Activated T-cell treated with anti-CD3 and anti-CD28 coated beads, Interleukin-2, amount 50 U/mL, for 72 hours (primary cell): ENCODE results near the gene INS. TPM values are rescaled to one million over a fixed set of nuclear protein-coding genes. Genes with fewer than 3 reads are reported as not detected.

Source experiments
- ATAC-seq, 2 donors: fragments of 150-1000 bp; cut with Tn5 transposase; replicated peaks in 1 of 2; 2 replicates each; pipeline ENCODE4 v1.10.0; 2021; ENCODE audit warnings: moderate library complexity in 2 of 2, mild to moderate bottlenecking in 1 of 2
- DNase-seq, 2 donors: peaks; one replicate each; pipeline ENCODE4 v3.0.0; 2021 to 2022; ENCODE audit warnings: mixed read lengths in 1 of 2
- H3K27ac Mint-ChIP-seq: one replicate; pipeline ENCODE4 v1.8.0; 2022; ENCODE audit warnings: mild to moderate bottlenecking, moderate library complexity, mixed read lengths
- H3K27me3 Mint-ChIP-seq: one replicate; pipeline ENCODE4 v1.8.0; 2022; ENCODE audit warnings: low read depth, mixed read lengths
- H3K36me3 Mint-ChIP-seq, 2 donors: one replicate each; pipeline ENCODE4 v1.8.0; 2022; ENCODE audit warnings: mixed read lengths in 2 of 2, mild to moderate bottlenecking in 1 of 2; ENCODE audit not compliant: insufficient read depth in 2 of 2
- H3K4me1 Mint-ChIP-seq: one replicate; pipeline ENCODE4 v1.8.0; 2022; ENCODE audit warnings: low read depth, mixed read lengths
- H3K4me3 Mint-ChIP-seq, 2 donors: one replicate each; pipeline ENCODE4 v1.8.0; 2022; ENCODE audit warnings: mild to moderate bottlenecking in 2 of 2, mixed read lengths in 2 of 2, moderate library complexity in 2 of 2
- H3K9me3 Mint-ChIP-seq, 2 donors: one replicate each; pipeline ENCODE4 v1.8.0; 2022; ENCODE audit warnings: mixed read lengths in 2 of 2
- total RNA-seq, 2 donors: library from RNA; stranded (reverse); gene quantifications; one replicate each; pipeline ENCODE4 v1.2.3, GENCODE V29; 2022

The INS gene
- total RNA-seq, 2 donors from 2014 or later, result not detected

GRCh38 chr11:2202900-2203439, 42.0 kb upstream of the INS start:
- Mint-ChIP-seq H3K27ac (no peak overlapping the region), H3K4me3 (no peak overlapping the region), H3K4me1 (no peaks in the 10 kb centered on the region), H3K27me3 (no peaks in the 10 kb centered on the region), H3K36me3 (no peaks in the 10 kb centered on the region), H3K9me3 (peaks cover 1 to 2% of the 10 kb centered on the region in 2 donors)
- no peak for ATAC-seq
- DNase-seq, result no peak

GRCh38 chr11:2202071-2202899, 41.3 kb upstream of the INS start:
- Mint-ChIP-seq H3K27me3 (peaks cover under 1% of the 10 kb centered on the region), H3K4me3 (no peak overlapping the region), H3K27ac (no peak overlapping the region), H3K36me3 (no peaks in the 10 kb centered on the region), H3K9me3 (peaks cover 1 to 2% of the 10 kb centered on the region in 2 donors), H3K4me1 (no peaks in the 10 kb centered on the region)
- no peak for ATAC-seq
- no peak for DNase-seq

GRCh38 chr11:2201542-2201941, 40.5 kb upstream of the INS start:
- no peak for DNase-seq
- H3K4me3 Mint-ChIP-seq, result no peak overlapping the region
- H3K27me3 Mint-ChIP-seq, result peaks cover 8% of the 10 kb centered on the region
- no peak overlapping the region for H3K27ac Mint-ChIP-seq
- ATAC-seq, result no peak
- peaks cover 1 to 2% of the 10 kb centered on the region in 2 donors for H3K9me3 Mint-ChIP-seq
- no peaks in the 10 kb centered on the region for H3K36me3 Mint-ChIP-seq
- H3K4me1 Mint-ChIP-seq, result peaks cover 7% of the 10 kb centered on the region

GRCh38 chr11:2200957-2201519, 40.0 kb upstream of the INS start:
- Mint-ChIP-seq H3K4me3 (no peak overlapping the region), H3K36me3 (no peaks in the 10 kb centered on the region), H3K27ac (no peak overlapping the region), H3K9me3 (peaks cover 1 to 2% of the 10 kb centered on the region in 2 donors), H3K27me3 (peaks cover 13% of the 10 kb centered on the region), H3K4me1 (peaks cover 11% of the 10 kb centered on the region)
- ATAC-seq, result no peak
- no peak for DNase-seq

GRCh38 chr11:2200536-2200935, 39.5 kb upstream of the INS start:
- no peaks in the 10 kb centered on the region for H3K36me3 Mint-ChIP-seq
- no peak overlapping the region for H3K27ac Mint-ChIP-seq
- peaks cover 11% of the 10 kb centered on the region for H3K4me1 Mint-ChIP-seq
- DNase-seq, result no peak
- peaks cover 1 to 2% of the 10 kb centered on the region in 2 donors for H3K9me3 Mint-ChIP-seq
- peaks cover 15% of the 10 kb centered on the region for H3K27me3 Mint-ChIP-seq
- H3K4me3 Mint-ChIP-seq, result no peak overlapping the region
- ATAC-seq, result no peak

- Mint-ChIP-seq H3K4me3 (no peak overlapping the region), H3K9me3 (peaks cover 1 to 2% of the 10 kb centered on the region in 2 donors), H3K36me3 (no peaks in the 10 kb centered on the region), H3K4me1 (peaks cover 11% of the 10 kb centered on the region), H3K27me3 (peaks cover 15% of the 10 kb centered on the region), H3K27ac (no peak overlapping the region)
- ATAC-seq (no peak), DNase-seq (no peak)
These were observed 38.7 kb upstream of the INS start for GRCh38 chr11:2199466-2200341.

- Mint-ChIP-seq H3K36me3 (no peaks in the 10 kb centered on the region), H3K9me3 (peaks cover 1 to 2% of the 10 kb centered on the region in 2 donors), H3K27ac (no peak overlapping the region), H3K27me3 (peaks cover 15% of the 10 kb centered on the region), H3K4me1 (peaks cover 11% of the 10 kb centered on the region), H3K4me3 (no peak overlapping the region)
- DNase-seq (no peak), ATAC-seq (no peak)
These were observed 37.8 kb upstream of the INS start for GRCh38 chr11:2198621-2199365.

GRCh38 chr11:2197771-2198520, 36.9 kb upstream of the INS start:
- Mint-ChIP-seq H3K36me3 (no peaks in the 10 kb centered on the region), H3K27ac (no peak overlapping the region), H3K27me3 (peaks cover 15% of the 10 kb centered on the region), H3K4me3 (no peak overlapping the region), H3K9me3 (peaks cover 1 to 2% of the 10 kb centered on the region in 2 donors), H3K4me1 (peaks cover 11% of the 10 kb centered on the region)
- DNase-seq (no peak), ATAC-seq (no peak)

GRCh38 chr11:2196970-2197770, 36.2 kb upstream of the INS start:
- peak; percentile 81 to 88 for ATAC-seq
- Mint-ChIP-seq H3K27ac (no peak overlapping the region), H3K4me1 (peaks cover 11% of the 10 kb centered on the region), H3K36me3 (no peaks in the 10 kb centered on the region), H3K9me3 (peaks cover 1 to 2% of the 10 kb centered on the region in 2 donors), H3K4me3 (no peak overlapping the region), H3K27me3 (peaks cover 15% of the 10 kb centered on the region)
- DNase-seq, result peak; percentile 75 to 81

- ATAC-seq (no peak), DNase-seq (no peak)
- no peaks in the 10 kb centered on the region for H3K9me3 Mint-ChIP-seq
- no peak overlapping the region for H3K27ac Mint-ChIP-seq
- H3K36me3 Mint-ChIP-seq, result no peaks in the 10 kb centered on the region
- H3K27me3 Mint-ChIP-seq, result peaks cover 20% of the 10 kb centered on the region
- H3K4me3 Mint-ChIP-seq, result no peak overlapping the region
- H3K4me1 Mint-ChIP-seq, result peaks cover 11% of the 10 kb centered on the region
These were observed 34.7 kb upstream of the INS start for GRCh38 chr11:2195756-2196088.

GRCh38 chr11:2194877-2195755, 34.1 kb upstream of the INS start:
- Mint-ChIP-seq H3K4me1 (peaks cover 11% of the 10 kb centered on the region), H3K36me3 (no peaks in the 10 kb centered on the region), H3K4me3 (no peak overlapping the region), H3K27ac (no peak overlapping the region), H3K27me3 (peaks cover 23% of the 10 kb centered on the region), H3K9me3 (no peaks in the 10 kb centered on the region)
- ATAC-seq, result peak; percentile 31 to 32
- DNase-seq, result peak; percentile 56 to 65
